K562 (cell line): Measurements from ENCODE around the gene PFDN4. TPM values are rescaled to one million over a fixed set of nuclear protein-coding genes. Genes with fewer than 3 reads are reported as not detected.

Experiments used
- EP400 ChIP-seq: fragments of 450-650 bp; IDR thresholded peaks from 2 replicates; pipeline ENCODE4 v1.6.1; 2017; ENCODE audit warnings: antibody characterized with exemption, mild to moderate bottlenecking, moderate library complexity
- HDAC3 ChIP-seq: fragments of 450-650 bp; IDR thresholded peaks from 2 replicates; pipeline ENCODE4 v1.6.1; 2018; ENCODE audit warnings: borderline replicate concordance, mild to moderate bottlenecking, moderate library complexity; ENCODE audit not compliant: partially characterized antibody
- MTA3 ChIP-seq: fragments of 450-650 bp; formaldehyde crosslinking; IDR thresholded peaks from 2 replicates; pipeline ENCODE4 v1.6.1; 2017; ENCODE audit warnings: mild to moderate bottlenecking, borderline replicate concordance
- NONO ChIP-seq, 2 experiments: fragments of 200-400 bp in 1 of 2; fragments of 450-650 bp in 1 of 2; formaldehyde crosslinking in 1 of 2; IDR thresholded peaks; 2 replicates each; pipeline ENCODE4 v1.6.1; 2017; ENCODE audit warnings: low read depth in 2 of 2, mild to moderate bottlenecking in 2 of 2, moderate library complexity in 2 of 2, low read length in 1 of 2
- PHB2 ChIP-seq: fragments of 450-650 bp; IDR thresholded peaks from 2 replicates; pipeline ENCODE4 v1.6.1; 2017; ENCODE audit warnings: low read depth
- RERE ChIP-seq: sonication (generic); formaldehyde crosslinking; IDR thresholded peaks from 2 replicates; pipeline ENCODE4 v1.8.0; 2023; ENCODE audit warnings: missing genetic modification reagents, mild to moderate bottlenecking, borderline replicate concordance
- REST ChIP-seq, 2 experiments: fragments of 450-650 bp; formaldehyde crosslinking in 1 of 2; IDR thresholded peaks; 2 replicates each; pipeline versions ENCODE4 v1.4.0 to v1.6.1; 2014 to 2020; ENCODE audit warnings: mild to moderate bottlenecking in 2 of 2, borderline replicate concordance in 1 of 2, low read depth in 1 of 2
- SIRT6 ChIP-seq: IDR thresholded peaks from one replicate; pipeline ENCODE4 v1.6.1; 2012; ENCODE audit warnings: low read depth, mild to moderate bottlenecking, control low read depth, inconsistent platforms, low read length, moderate library complexity
- TRIM25 ChIP-seq: fragments of 450-650 bp; IDR thresholded peaks from 2 replicates; pipeline ENCODE4 v1.7.0; 2016; ENCODE audit warnings: borderline replicate concordance
- ZNF436 ChIP-seq: fragments of 250-450, 450-650 bp; sonication (Bioruptor Pico); formaldehyde crosslinking; IDR thresholded peaks from 2 replicates; pipeline ENCODE4 v1.7.0; 2020; ENCODE audit warnings: mild to moderate bottlenecking
- polyA plus RNA-seq, 8 experiments: library from polyadenylated mRNA; depleted of rRNA in 4 of 8; stranded (reverse) in 5 of 8; unstranded in 3 of 8; fragments of >200 nt; fragmentation: Nextera tagmentation in 2 of 8; fragmentation: Illumina TruSeq in 1 of 8; extraction: Ambion mirVana in 2 of 8; extraction: Trizol in 1 of 8; gene quantifications; 2 replicates each; pipeline versions ENCODE4 v1.2.1 to v1.2.3, GENCODE V29; 2011 to 2014; ENCODE audit warnings: inconsistent platforms in 1 of 8, missing spikeins in 1 of 8
- total RNA-seq, 7 experiments: library from RNA; depleted of rRNA in 6 of 7; stranded (reverse); fragments of >200 nt in 6 of 7; fragmentation: Illumina TruSeq in 2 of 7; extraction: Trizol in 2 of 7; gene quantifications; 2 replicates each; pipeline versions ENCODE4 v1.2.1 to v1.2.3, GENCODE V29; 2011 to 2021; ENCODE audit warnings: low replicate concordance in 1 of 7

Gene PFDN4
- total and polyA plus RNA-seq, 9 of the 15 experiments (the other 6 are each of a cell fraction or from before 2014, with no cell fraction given) = 60.1 to 214 (median 122) TPM

GRCh38 chr20:54207743-54208547, at the start of gene PFDN4 (continued):
- 0 out of 2 replicates have a peak, but pooled peaks have one; percentile 36 for TF ChIP-seq PHB2
- peak; percentile 80; the same call in 1 of the 2 replicates for TF ChIP-seq MTA3
- TF ChIP-seq ZNF436 (CRISPR knock-in tag) = no peak
- peak; percentile 34 to 99; a peak in 2 of 4 replicates for TF ChIP-seq NONO (IDR thresholded peaks at IDR 0.05; ENCODE audit: low read depth in 2 of 2, low read length in 1 of 2)
- TF ChIP-seq TRIM25 = peak; percentile 67; the same call in 1 of the 2 replicates
- TF ChIP-seq HDAC3 = peak; percentile 35
- TF ChIP-seq SIRT6 = no peak
- TF ChIP-seq REST (IDR thresholded peaks at IDR 0.05; ENCODE audit: borderline replicate concordance) = no peak
- no peak for TF ChIP-seq REST (CRISPR knock-in tag; IDR thresholded peaks at IDR 0.05; ENCODE audit: low read depth)
- TF ChIP-seq RERE (CRISPR knock-in tag) = no peak
- peak; percentile 82 for TF ChIP-seq EP400
